Activated T-cell treated with anti-CD3 and anti-CD28 coated beads for 24 hours (primary cell): Measurements from ENCODE around the gene FOXN3.
"Not testable (repeated sequence)": the region's sequence is repeated elsewhere in the genome, so short reads cannot be mapped to it uniquely, and the experiment has no call there.

Source experiments
- DNase-seq: peaks from one replicate; pipeline ENCODE4 v3.0.0-alpha.2; 2020; ENCODE audit warnings: low read depth

The FOXN3 gene

GRCh38 chr14:89228921-89229639 is 188.0 kb downstream of the FOXN3 start:
- DNase-seq: no peak

GRCh38 chr14:89227496-89227836 is 189.6 kb downstream of the FOXN3 start:
- no peak for DNase-seq

GRCh38 chr14:89226801-89227495 is 190.1 kb downstream of the FOXN3 start:
- DNase-seq: no peak

GRCh38 chr14:89225607-89226006 is 191.4 kb downstream of the FOXN3 start:
- no peak for DNase-seq

GRCh38 chr14:89221109-89221810 is 195.8 kb downstream of the FOXN3 start:
- no peak for DNase-seq

- DNase-seq: no peak
Observed at GRCh38 chr14:89219051-89219450, 198.0 kb downstream of the FOXN3 start.

GRCh38 chr14:89217891-89218290 is 199.1 kb downstream of the FOXN3 start:
- DNase-seq: no peak

GRCh38 chr14:89215531-89215930 is 201.5 kb downstream of the FOXN3 start:
- no peak for DNase-seq

GRCh38 chr14:89215114-89215513 is 201.9 kb downstream of the FOXN3 start:
- DNase-seq: no peak

- no peak for DNase-seq
Observed at GRCh38 chr14:89214221-89214965, 202.6 kb downstream of the FOXN3 start.

GRCh38 chr14:89212386-89213235 is 204.4 kb downstream of the FOXN3 start:
- DNase-seq: no peak

- DNase-seq: no peak
Observed at GRCh38 chr14:89209558-89209957, 207.5 kb downstream of the FOXN3 start.

GRCh38 chr14:89207925-89208328 is 209.1 kb downstream of the FOXN3 start:
- no peak for DNase-seq

GRCh38 chr14:89206389-89207031 is 210.5 kb downstream of the FOXN3 start:
- DNase-seq: no peak

- DNase-seq: no peak
Observed at GRCh38 chr14:89205137-89205740, 211.8 kb downstream of the FOXN3 start.

GRCh38 chr14:89202413-89203190 is 214.4 kb downstream of the FOXN3 start:
- no peak for DNase-seq

GRCh38 chr14:89201645-89202044 is 215.4 kb downstream of the FOXN3 start:
- DNase-seq: no peak

GRCh38 chr14:89199357-89199756 is 217.7 kb downstream of the FOXN3 start:
- DNase-seq: not testable (repeated sequence)

- no peak for DNase-seq
Observed at GRCh38 chr14:89198544-89199329, 218.3 kb downstream of the FOXN3 start.
